Fibroblast of villous mesenchyme (primary cell): ENCODE data around the gene RUNX1. TPM values are rescaled to one million over a fixed set of nuclear protein-coding genes. Genes with fewer than 3 reads are reported as not detected.

ENCODE experiments used
- DNase-seq: peaks from one replicate; pipeline ENCODE4 v3.0.0-alpha.2; 2010; ENCODE audit warnings: low read depth
- H3K4me3 ChIP-seq: 2 replicates; pipeline ENCODE4 v1.5.1; 2011; ENCODE audit warnings: low read depth, mild to moderate bottlenecking, low read length
- total RNA-seq: library from RNA; depleted of rRNA; stranded (reverse); fragments of >200 nt; gene quantifications from 2 replicates; pipeline ENCODE4 v1.2.3, GENCODE V29; 2012
- TF ChIP-seq, protein P1 (sequence below): IDR thresholded peaks from 2 replicates; pipeline ENCODE4 v1.5.1; 2012; ENCODE audit warnings: low read depth, mild to moderate bottlenecking, low read length; ENCODE audit not compliant: insufficient read depth

RUNX1 gene
- total RNA-seq, 1 donor = 21.6 TPM

DNA sequence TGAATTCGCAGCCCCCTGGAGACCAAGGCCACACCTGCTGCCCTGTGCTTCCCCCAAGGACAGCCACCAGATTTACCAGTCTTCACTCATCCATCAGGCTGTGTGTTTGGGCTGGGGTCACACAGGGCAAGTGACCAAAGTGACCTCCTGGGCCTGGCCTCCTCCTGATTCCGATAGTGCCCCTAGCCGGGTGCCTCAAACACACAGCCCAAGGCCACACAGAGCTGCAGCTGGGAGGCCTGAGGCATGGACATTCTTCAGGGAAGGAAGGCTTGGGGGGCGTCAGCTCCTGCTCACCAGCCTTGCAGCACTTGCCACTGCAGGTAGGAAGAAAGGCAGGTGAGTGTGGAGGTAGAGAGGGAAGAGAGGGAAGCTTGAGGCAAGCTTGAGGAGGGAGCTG lies 181.3 kb downstream of the RUNX1 start:
- no peak overlapping the region for H3K4me3 ChIP-seq
- no peak for DNase-seq
- TF ChIP-seq, protein P1, sequence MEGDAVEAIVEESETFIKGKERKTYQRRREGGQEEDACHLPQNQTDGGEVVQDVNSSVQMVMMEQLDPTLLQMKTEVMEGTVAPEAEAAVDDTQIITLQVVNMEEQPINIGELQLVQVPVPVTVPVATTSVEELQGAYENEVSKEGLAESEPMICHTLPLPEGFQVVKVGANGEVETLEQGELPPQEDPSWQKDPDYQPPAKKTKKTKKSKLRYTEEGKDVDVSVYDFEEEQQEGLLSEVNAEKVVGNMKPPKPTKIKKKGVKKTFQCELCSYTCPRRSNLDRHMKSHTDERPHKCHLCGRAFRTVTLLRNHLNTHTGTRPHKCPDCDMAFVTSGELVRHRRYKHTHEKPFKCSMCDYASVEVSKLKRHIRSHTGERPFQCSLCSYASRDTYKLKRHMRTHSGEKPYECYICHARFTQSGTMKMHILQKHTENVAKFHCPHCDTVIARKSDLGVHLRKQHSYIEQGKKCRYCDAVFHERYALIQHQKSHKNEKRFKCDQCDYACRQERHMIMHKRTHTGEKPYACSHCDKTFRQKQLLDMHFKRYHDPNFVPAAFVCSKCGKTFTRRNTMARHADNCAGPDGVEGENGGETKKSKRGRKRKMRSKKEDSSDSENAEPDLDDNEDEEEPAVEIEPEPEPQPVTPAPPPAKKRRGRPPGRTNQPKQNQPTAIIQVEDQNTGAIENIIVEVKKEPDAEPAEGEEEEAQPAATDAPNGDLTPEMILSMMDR = no peak

DNA sequence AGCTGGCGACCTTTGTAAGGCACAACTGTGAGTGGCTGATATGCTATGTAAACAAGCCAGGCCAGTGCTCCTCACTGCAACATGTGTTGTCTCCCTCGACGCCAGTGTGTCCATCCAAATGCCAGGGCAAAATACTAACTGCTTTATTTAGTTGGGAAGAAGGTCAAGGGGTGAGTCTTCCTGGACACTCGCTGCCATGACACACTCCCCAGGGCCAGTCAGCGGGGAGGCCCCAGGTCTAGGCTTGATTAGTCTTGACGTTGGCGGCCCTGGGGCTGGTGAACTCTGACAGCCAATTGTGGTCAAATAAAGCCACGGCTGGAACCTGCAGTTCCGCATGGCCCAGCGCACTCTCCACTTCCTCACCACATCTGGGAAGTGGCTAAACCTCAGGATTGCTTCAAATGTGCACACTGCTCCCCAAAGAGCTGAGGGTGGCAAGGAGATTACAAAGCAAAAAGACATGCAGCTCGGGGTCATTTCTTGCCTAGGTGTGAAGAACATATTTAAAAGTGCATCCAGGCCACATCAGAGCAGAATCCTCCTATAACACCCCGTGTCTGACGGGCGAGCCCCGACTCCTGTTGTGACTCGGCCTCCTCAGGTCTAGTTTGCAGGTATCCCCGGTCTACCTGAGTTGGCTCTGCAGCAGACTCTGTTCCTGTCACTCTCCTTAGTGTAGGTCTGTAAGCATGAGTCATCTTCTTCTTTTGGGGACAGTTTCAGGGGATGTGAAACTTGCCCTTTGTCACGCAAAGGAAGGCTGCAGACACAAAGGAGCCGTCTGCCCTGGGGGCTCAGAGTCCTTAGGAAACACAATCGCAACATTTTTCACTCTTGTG lies 183.5 kb downstream of the RUNX1 start:
- TF ChIP-seq, protein P1 = no peak
- no peak overlapping the region for H3K4me3 ChIP-seq
- DNase-seq = peak; percentile 74

DNA sequence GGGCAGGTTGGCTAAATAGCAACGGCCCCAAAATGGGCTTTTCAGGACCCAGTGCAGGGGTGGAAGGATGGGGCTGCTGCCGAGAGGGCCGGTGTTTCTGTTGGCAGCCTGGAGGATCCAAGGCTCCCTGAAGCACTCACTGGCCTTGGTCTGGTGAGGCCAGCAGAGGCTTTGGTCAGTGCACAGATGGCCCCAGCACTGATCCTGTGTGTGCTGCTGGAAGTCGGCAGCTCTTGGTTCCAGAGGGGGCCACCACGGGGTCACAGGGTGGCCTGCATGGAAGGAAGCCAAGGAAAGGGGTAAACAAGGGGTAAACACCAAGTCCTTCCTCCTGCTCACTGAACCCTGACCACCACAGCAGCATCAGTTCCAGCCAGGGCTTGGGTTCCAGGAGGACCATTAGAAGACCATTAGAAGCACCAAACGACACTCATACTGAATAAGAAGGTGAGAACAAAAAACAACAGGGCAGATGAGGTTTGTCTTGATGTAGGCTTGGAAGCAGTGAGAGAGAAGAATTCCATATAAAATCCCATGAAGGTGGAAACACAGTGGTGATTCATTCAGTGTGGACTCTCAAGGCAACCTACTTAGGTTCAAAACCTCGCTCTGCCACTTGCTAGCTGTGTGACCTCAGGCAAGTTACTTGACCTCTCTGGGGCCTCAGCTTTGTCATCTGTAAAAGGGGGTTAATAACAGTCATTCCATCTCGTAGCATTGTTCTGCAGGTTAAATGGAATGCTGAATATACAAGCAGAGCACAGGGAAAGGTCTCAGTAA lies 184.5 kb downstream of the RUNX1 start:
- TF ChIP-seq, protein P1 = no peak
- no peak overlapping the region for H3K4me3 ChIP-seq
- DNase-seq = no peak

DNA sequence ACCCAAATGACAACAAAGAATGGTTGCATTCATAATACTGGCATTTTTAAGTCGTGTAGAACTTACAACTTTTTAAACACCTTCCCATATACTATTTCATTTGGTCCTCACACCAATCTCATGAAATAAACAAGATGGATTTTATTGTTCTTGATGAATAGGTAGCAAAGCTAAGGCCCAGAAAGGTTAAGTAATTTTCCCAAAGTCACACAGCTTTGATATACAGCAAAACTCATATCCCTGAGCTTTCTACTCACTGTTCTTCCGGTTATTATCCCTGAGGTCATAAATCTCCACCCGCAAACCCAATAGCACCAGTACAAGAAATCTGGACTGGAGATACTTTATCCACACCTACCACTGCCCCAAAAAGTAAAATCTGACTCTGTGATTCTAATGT lies 186.2 kb downstream of the RUNX1 start:
- H3K4me3 ChIP-seq = no peak overlapping the region
- DNase-seq = no peak
- TF ChIP-seq, protein P1 = no peak

DNA sequence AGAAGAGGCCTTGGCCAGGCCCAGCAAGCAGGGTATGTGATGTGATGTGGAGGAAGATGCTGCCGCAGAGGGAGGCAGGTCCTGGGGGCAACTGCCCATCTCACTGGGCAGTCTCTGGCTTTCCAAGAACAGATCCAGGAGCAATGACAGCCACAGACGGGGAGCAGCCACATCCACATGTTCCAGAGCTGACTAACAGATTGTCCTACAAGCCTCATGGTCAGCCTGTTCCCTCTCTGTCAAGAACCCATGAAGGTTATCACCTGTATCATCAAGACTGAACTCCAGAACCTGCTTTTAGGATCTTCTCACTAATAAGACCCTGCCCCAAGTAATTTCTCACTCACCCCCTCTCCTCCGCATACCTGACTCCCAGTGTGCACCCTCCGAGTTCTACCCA lies 187.8 kb downstream of the RUNX1 start:
- no peak overlapping the region for H3K4me3 ChIP-seq
- no peak for DNase-seq
- TF ChIP-seq, protein P1 = no peak

DNA sequence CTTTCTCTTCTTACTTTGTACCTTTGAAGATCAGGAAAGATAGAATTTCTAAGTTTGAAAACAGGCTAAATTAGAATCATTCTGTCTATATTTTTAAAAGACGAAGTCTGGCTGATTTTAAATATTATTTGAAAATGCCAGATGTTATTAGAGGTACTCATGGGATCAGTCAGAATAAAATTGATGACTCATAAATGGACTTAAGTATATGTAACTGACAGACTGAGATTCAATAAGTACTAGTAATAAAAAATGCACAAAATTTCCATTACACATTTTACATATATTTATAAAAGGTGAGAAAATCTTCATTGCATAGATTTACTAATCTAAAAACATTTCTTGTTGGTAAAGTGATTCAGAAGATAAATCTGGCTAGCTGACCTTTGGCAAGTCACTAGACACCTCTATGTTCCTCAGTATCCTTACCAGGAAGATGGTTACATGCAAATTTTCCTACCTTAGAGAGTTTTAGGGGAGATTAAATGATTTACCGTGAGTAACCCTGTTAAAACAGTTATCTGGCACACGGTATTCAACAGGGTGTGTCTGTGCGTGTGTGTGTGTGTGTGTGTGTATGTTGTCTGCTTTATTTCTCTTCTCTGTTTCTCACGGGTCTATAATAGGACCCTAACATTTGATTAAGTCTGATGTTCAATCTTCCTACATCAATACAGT lies 189.0 kb downstream of the RUNX1 start:
- DNase-seq = no peak
- H3K4me3 ChIP-seq = no peak overlapping the region
- TF ChIP-seq, protein P1 = no peak
